Body of pancreas (tissue), 4 donors: ENCODE measurements around the gene GLRA1. TPM values are rescaled to one million over a fixed set of nuclear protein-coding genes. Genes with fewer than 3 reads are reported as not detected.
"Not testable (repeated sequence)": the region's sequence is repeated elsewhere in the genome, so short reads cannot be mapped to it uniquely, and the experiment has no call there.

Source experiments
- ATAC-seq: fragments of 150-250 bp; one replicate; pipeline ENCODE4 v1.9.1; 2016
- DNase-seq, 4 donors: peaks; one replicate each; pipeline ENCODE4 v3.0.0-alpha.2; 2019
- H3K27ac ChIP-seq, 4 donors: fragments of 200-600 bp; sonication (generic); 1 replicate in 3 of 4; 2 replicates in 1 of 4; pipeline versions ENCODE4 v1.5.1 to v1.6.1; 2016 to 2019; ENCODE audit warnings: mild to moderate bottlenecking in 1 of 4, mixed read lengths in 1 of 4, moderate library complexity in 1 of 4
- H3K27me3 ChIP-seq, 2 donors: fragments of 200-600 bp; sonication (generic); one replicate each; pipeline ENCODE4 v1.6.0; 2016; ENCODE audit warnings: mild to moderate bottlenecking in 1 of 2
- H3K36me3 ChIP-seq, 2 donors: fragments of 200-600 bp; sonication (generic); replicated peaks in 1 of 2; 2 replicates each; pipeline ENCODE4 v1.5.1; 2016; ENCODE audit warnings: low read depth in 2 of 2; ENCODE audit not compliant: insufficient read depth in 1 of 2
- H3K4me1 ChIP-seq: fragments of 200-600 bp; sonication (generic); one replicate; pipeline ENCODE4 v1.6.0; 2016
- H3K4me3 ChIP-seq, 2 donors: fragments of 200-600 bp; sonication (generic); 1 replicate in 1 of 2; 2 replicates in 1 of 2; pipeline ENCODE4 v1.5.1; 2016 to 2019
- H3K9me3 ChIP-seq, 3 donors: fragments of 200-600 bp; sonication (generic); 1 replicate in 2 of 3; 2 replicates in 1 of 3; pipeline ENCODE4 v1.5.1; 2016
- CTCF ChIP-seq, 7 experiments: fragments of 450-650 bp in 4 of 7; fragments of 200-600 bp in 3 of 7; sonication (generic) in 3 of 7; IDR thresholded peaks; one replicate each; pipeline ENCODE4 v1.5.1; 2016 to 2019; ENCODE audit warnings: antibody characterized with exemption in 7 of 7
- POLR2A ChIP-seq, 3 donors: fragments of 450-650 bp; IDR thresholded peaks; one replicate each; pipeline ENCODE4 v1.6.1; 2016; ENCODE audit warnings: antibody characterized with exemption in 3 of 3, mild to moderate bottlenecking in 2 of 3
- WGBS, 2 donors: methylation state at CpG; one replicate each; pipeline ENCODE4 v1.1.5; 2017; 5-methylcytosine and 5-hydroxymethylcytosine counted together
- intact Hi-C: fragments of 100-400 bp; cut with DNase I; formaldehyde crosslinking; loops from one replicate; pipeline ENCODE4 v1.15.1; 2023
- total RNA-seq, 2 donors: library from RNA; depleted of rRNA; stranded (reverse); fragments of >200 nt; gene quantifications; one replicate each; pipeline ENCODE4 v1.1.0, GENCODE V29; 2016

Gene GLRA1
- total RNA-seq, 2 donors from 2014 or later, result not detected

DNA sequence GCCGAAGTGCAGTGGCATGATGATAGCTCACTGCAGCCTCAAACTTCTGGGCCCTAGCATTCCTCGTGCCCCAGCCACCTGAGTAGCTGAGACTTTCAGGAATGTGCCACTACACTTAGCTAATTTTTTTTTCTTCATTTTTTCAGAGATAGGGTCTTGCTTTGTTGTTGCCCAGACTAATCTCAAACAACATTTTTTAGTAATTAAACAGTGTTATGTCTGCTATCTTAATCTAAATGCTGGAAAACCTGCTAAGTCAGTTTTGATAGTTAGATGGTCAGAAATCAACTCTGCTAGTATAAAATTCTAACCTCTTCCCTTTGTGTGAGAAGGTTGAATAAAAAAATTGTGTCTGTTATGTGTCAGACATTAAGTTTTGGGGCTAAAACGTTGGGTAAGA lies 140.5 kb downstream of the GLRA1 start:
- Histone ChIP-seq H3K4me3 (no peak overlapping the region), H3K27me3 (no peaks in the 10 kb centered on the region), H3K9me3 (no peaks in the 10 kb centered on the region), H3K36me3 (no peaks in the 10 kb centered on the region), H3K4me1 (peaks cover 50% of the 10 kb centered on the region), H3K27ac (no peak overlapping the region)
- no peak for ATAC-seq
- DNase-seq, result no peak
- TF ChIP-seq CTCF (IDR thresholded peaks at IDR 0.05) (no peak), POLR2A (IDR thresholded peaks at IDR 0.05) (no peak)
- 29 to 41% methylated on average over 3 of the region's 3 CpGs for WGBS, 2 donors
- intact Hi-C loops, result no loop called here

DNA sequence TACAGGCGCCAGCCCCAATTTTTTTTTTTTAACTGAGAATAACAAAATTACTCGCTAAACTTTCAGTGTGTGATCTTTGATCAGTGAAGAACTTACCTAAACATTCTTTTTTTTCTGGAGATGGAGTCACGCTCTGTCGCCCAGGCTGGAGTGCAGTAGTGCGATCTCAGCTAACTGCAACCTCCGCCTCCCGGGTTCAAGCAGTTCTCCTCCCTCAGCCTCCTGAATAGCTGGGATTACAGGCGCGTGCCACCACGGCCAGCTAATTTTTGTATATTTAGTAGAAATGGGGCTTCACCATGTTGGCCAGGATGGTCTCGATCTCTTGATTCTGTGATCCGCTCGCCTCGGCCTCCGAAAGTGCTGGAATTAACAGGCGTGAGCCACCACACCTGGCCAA lies 141.0 kb downstream of the GLRA1 start:
- H3K4me3 ChIP-seq, H3K27me3 ChIP-seq, DNase-seq, H3K9me3 ChIP-seq, H3K36me3 ChIP-seq, ATAC-seq, H3K27ac ChIP-seq, intact Hi-C loops: not testable (repeated sequence)
- 96 to 97% methylated on average over 16 of the region's 16 CpGs for WGBS, 2 donors
- peaks cover 55% of the 10 kb centered on the region for H3K4me1 ChIP-seq

DNA sequence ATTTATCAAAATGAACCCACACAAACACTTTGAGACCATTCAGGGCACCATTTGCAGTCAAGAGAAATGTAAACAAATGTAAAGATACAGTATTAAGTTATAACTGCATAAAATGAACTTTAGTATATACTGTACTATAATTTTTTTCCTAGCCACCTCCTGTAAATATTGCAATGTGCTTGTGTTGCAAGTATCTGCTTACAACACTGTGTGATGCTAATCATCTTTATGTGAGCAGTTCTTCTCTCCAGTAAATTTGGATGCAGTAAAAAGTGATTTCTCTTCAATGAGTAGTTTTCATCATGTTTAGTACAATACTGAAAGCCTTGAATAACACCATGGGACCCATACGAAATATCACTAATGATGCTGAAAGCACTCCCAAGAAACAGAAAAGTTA lies 143.4 kb downstream of the GLRA1 start:
- Histone ChIP-seq H3K36me3 (no peaks in the 10 kb centered on the region), H3K27me3 (no peaks in the 10 kb centered on the region), H3K9me3 (no peaks in the 10 kb centered on the region), H3K4me1 (peaks cover 66% of the 10 kb centered on the region), H3K4me3 (no peak overlapping the region), H3K27ac (no peak overlapping the region)
- no peak for ATAC-seq
- intact Hi-C loops, result no loop called here
- DNase-seq, result no peak
- 45 to 46% methylated on average over 1 of the region's 1 CpG for WGBS, 2 donors
- TF ChIP-seq CTCF (IDR thresholded peaks at IDR 0.05) (no peak), POLR2A (IDR thresholded peaks at IDR 0.05) (no peak)

- intact Hi-C loops, result no loop called here
- Histone ChIP-seq H3K9me3 (no peaks in the 10 kb centered on the region), H3K36me3 (no peaks in the 10 kb centered on the region), H3K27me3 (no peaks in the 10 kb centered on the region), H3K4me1 (peaks cover 75% of the 10 kb centered on the region), H3K27ac (no peak overlapping the region), H3K4me3 (no peak overlapping the region)
- TF ChIP-seq POLR2A (IDR thresholded peaks at IDR 0.05) (no peak), CTCF (IDR thresholded peaks at IDR 0.05) (no peak)
- 85 to 96% methylated on average over 11 of the region's 11 CpGs for WGBS, 2 donors
- ATAC-seq, result no peak
- DNase-seq, result no peak
Observed at GRCh38 chr5:151780348-151780747, 144.3 kb downstream of the GLRA1 start.

DNA sequence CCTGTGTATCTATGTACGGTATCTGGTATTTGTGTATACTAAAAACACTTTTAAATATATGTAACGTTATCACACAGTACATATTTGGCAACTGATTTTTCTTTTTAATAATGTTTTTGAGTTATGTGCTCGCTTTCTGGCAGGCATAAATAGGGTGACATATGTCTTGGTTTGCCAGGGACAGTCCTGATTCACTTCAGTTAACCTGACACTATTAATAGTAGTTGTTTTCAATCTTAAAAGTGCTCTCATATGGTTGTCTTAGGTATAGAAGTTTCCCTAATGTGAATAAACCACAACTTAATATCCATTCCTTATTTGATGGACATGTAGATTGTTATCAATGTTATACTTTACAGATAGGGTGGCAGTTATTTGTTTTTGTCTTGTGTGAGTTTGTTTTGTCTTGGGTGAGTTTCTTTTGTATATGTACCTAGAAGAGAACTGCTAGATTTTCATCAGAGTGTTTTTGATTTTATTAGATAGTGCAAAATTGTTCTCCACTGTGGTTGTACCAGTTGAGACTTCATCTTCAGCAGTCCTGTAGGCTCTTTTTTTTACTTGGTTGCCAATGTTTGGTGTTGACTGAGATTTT lies 145.0 kb downstream of the GLRA1 start:
- Histone ChIP-seq H3K4me1 (peaks cover 76% of the 10 kb centered on the region), H3K4me3 (no peak overlapping the region), H3K9me3 (no peaks in the 10 kb centered on the region), H3K27me3 (no peaks in the 10 kb centered on the region), H3K36me3 (no peaks in the 10 kb centered on the region), H3K27ac (no peak overlapping the region)
- TF ChIP-seq CTCF (IDR thresholded peaks at IDR 0.05) (no peak), POLR2A (IDR thresholded peaks at IDR 0.05) (no peak)
- intact Hi-C loops, result no loop called here
- DNase-seq, result no peak
- ATAC-seq, result no peak
- WGBS, 2 donors, result 60 to 63% methylated on average over 3 of the region's 3 CpGs
